ENCODE results near the gene AKAP10.

Gene AKAP10

GRCh38 chr17:19874256-19874655, 103.4 kb downstream of the AKAP10 start:
- Histone ChIP-seq H3K4me2 (ENCODE audit: low read length) (no peak overlapping the region), H3K27me3 (ENCODE audit: low read depth, low read length) (no peaks in the 10 kb centered on the region), H3K4me3 (ENCODE audit: low read length) (no peak overlapping the region), H3K36me3 (replicated peaks; ENCODE audit: low read depth, low read length) (no peaks in the 10 kb centered on the region), H3K4me1 (ENCODE audit: low read length) (no peaks in the 10 kb centered on the region), H4K20me1 (ENCODE audit: insufficient read depth, low read length) (no peaks in the 10 kb centered on the region), H3K9ac (ENCODE audit: low read length) (no peak overlapping the region), H2AFZ (ENCODE audit: low read depth, low read length) (no peak overlapping the region), H3K27ac (ENCODE audit: low read length) (no peak overlapping the region), H3K9me3 (ENCODE audit: insufficient read depth, low read length) (no peaks in the 10 kb centered on the region), H3K79me2 (ENCODE audit: low read length) (no peaks in the 10 kb centered on the region)
- no peak for TF ChIP-seq EZH2phosphoT487 (IDR thresholded peaks at IDR 0.05; ENCODE audit: low read depth)
- TF ChIP-seq CTCF (IDR thresholded peaks at IDR 0.05; ENCODE audit: low read depth, low read length): no peak

DNA sequence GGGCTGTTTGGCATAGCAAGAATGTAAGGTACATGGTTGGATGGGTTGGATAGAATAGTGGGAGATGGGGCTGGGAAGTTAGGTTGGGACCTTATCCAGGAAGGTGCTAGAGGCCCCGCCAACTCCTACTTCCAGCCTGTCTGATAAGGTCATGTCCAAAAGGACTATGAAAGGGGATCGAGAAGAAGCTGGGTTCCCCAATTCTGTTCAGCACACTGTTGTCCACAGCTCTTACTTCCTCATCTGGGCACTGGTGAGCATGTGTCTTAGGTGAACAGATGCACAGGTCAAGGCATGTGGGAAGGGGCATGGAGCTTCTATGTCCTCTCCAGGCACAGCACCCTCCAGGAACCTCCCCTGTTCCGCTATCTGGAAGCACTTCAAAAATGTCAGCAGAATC, 104.3 kb downstream of the AKAP10 start:
- H3K4me1 ChIP-seq (ENCODE audit: low read length): no peaks in the 10 kb centered on the region
- TF ChIP-seq CTCF (IDR thresholded peaks at IDR 0.05; ENCODE audit: low read depth, low read length) (no peak), EZH2phosphoT487 (IDR thresholded peaks at IDR 0.05; ENCODE audit: low read depth) (no peak)
- H2AFZ ChIP-seq (ENCODE audit: low read depth, low read length): no peak overlapping the region

DNA sequence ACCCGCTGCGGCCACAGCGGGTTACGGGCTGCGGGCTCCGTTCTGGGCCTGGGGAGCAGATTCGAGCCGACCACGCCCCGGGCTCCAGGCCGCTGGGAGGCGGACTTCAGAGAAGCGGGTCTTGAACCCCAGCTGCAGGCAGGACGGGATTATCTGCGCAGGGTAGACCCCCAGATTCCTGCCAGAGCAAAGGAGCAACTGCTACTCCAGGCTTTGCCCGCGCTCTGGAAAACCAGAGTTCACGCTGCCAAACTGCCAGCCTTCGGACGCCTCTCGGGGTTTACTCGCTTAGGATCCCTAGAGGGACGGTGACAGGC, 109.6 kb downstream of the AKAP10 start:
- no peak overlapping the region for H3K9ac ChIP-seq (ENCODE audit: low read length)
- no peaks in the 10 kb centered on the region for H3K36me3 ChIP-seq (replicated peaks; ENCODE audit: low read depth, low read length)
- H3K4me1 ChIP-seq (ENCODE audit: low read length): no peaks in the 10 kb centered on the region
- TF ChIP-seq EZH2phosphoT487 (IDR thresholded peaks at IDR 0.05; ENCODE audit: low read depth): no peak
- TF ChIP-seq CTCF (IDR thresholded peaks at IDR 0.05; ENCODE audit: low read depth, low read length): no peak
- H4K20me1 ChIP-seq (ENCODE audit: insufficient read depth, low read length): no peaks in the 10 kb centered on the region
- H3K27me3 ChIP-seq (ENCODE audit: low read depth, low read length): no peaks in the 10 kb centered on the region
- H3K4me2 ChIP-seq (ENCODE audit: low read length): no peak overlapping the region
- H3K9me3 ChIP-seq (ENCODE audit: insufficient read depth, low read length): no peaks in the 10 kb centered on the region
- no peak overlapping the region for H2AFZ ChIP-seq (ENCODE audit: low read depth, low read length)
- no peak overlapping the region for H3K27ac ChIP-seq (ENCODE audit: low read length)
- no peak overlapping the region for H3K4me3 ChIP-seq (ENCODE audit: low read length)
- H3K79me2 ChIP-seq (ENCODE audit: low read length): no peaks in the 10 kb centered on the region

More for the DNA sequence above, 104.3 kb downstream of the AKAP10 start:
- no peaks in the 10 kb centered on the region for H3K27me3 ChIP-seq (ENCODE audit: low read depth, low read length)
- H3K9ac ChIP-seq (ENCODE audit: low read length): no peak overlapping the region
- no peak overlapping the region for H3K4me3 ChIP-seq (ENCODE audit: low read length)
- no peaks in the 10 kb centered on the region for H3K36me3 ChIP-seq (replicated peaks; ENCODE audit: low read depth, low read length)
- H3K9me3 ChIP-seq (ENCODE audit: insufficient read depth, low read length): no peaks in the 10 kb centered on the region
- H3K79me2 ChIP-seq (ENCODE audit: low read length): no peaks in the 10 kb centered on the region
- no peak overlapping the region for H3K4me2 ChIP-seq (ENCODE audit: low read length)
- H4K20me1 ChIP-seq (ENCODE audit: insufficient read depth, low read length): no peaks in the 10 kb centered on the region
- H3K27ac ChIP-seq (ENCODE audit: low read length): no peak overlapping the region

DNA sequence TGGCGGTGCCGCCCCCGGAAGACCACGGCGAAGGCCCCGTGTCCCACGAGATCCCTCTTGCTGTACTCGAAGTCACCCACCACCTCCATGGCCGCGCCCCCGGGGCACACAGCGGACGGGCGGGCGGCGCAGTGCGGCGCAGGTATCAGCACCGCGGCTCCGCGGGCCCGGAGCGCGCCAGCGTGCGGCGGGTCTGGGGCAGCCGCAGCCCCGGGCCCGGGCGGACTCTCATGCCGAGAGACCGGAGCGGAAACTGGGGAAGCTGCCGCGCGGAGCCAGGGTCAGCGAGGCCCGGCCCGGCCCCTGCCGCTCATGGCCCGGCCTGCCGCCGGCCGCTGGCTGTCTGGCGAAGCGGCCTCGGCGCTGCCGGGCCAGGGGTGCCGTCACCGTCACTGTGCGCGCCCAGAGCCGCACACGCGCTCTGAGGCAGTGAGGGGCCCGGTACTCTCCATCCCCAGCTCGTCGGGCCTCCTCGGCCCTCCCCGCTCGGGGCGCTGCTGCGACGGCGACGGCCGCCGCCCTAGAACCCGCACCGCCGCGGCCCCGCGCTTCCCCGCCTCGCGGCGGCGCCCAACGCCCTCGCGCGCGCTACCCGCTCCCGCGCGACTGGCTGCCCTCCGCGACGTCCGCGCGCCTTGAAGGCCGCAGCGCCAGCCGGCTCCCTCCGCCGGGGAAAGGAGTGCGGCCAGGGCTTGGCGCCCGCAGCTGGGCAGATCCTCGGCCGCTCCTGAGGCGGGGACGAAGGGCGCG, 110.1 kb downstream of the AKAP10 start, which contains the start of gene ULK2:
TSS of gene ULK2 (minus strand) at position 608 of the 750 bp plus-strand sequence. CDS start at position 89, 519 bp downstream.
- H3K36me3 ChIP-seq (replicated peaks; ENCODE audit: low read depth, low read length): no peaks in the 10 kb centered on the region
- no peak within 1 kb of the TSS for H3K9ac ChIP-seq (ENCODE audit: low read length)
- no peak within 1 kb of the TSS for H3K4me2 ChIP-seq (ENCODE audit: low read length)
- H3K4me3 ChIP-seq (ENCODE audit: low read length): no peak within 1 kb of the TSS
- no peaks in the 10 kb centered on the region for H3K79me2 ChIP-seq (ENCODE audit: low read length)
- TF ChIP-seq CTCF (IDR thresholded peaks at IDR 0.05; ENCODE audit: low read depth, low read length) (no peak), EZH2phosphoT487 (IDR thresholded peaks at IDR 0.05; ENCODE audit: low read depth) (no peak)
- H2AFZ ChIP-seq (ENCODE audit: low read depth, low read length): no peak within 1 kb of the TSS
- H4K20me1 ChIP-seq (ENCODE audit: insufficient read depth, low read length): no peaks in the 10 kb centered on the region
- no peaks in the 10 kb centered on the region for H3K9me3 ChIP-seq (ENCODE audit: insufficient read depth, low read length)
- no peaks in the 10 kb centered on the region for H3K4me1 ChIP-seq (ENCODE audit: low read length)
- no peak within 1 kb of the TSS for H3K27ac ChIP-seq (ENCODE audit: low read length)
- no peaks in the 10 kb centered on the region for H3K27me3 ChIP-seq (ENCODE audit: low read depth, low read length)
